Aorta (tissue), 5 donors: ENCODE results near the gene UPF1. TPM values are rescaled to one million over a fixed set of nuclear protein-coding genes. Genes with fewer than 3 reads are reported as not detected.

Experiments used
- ATAC-seq: fragments of 200-7000 bp; cut with Tn5 transposase; one replicate; pipeline ENCODE4 v1.9.1; 2022; ENCODE audit warnings: moderate library complexity; ENCODE audit not compliant: low FRiP score
- DNase-seq, 2 donors: peaks; one replicate each; pipeline ENCODE4 v3.0.0-alpha.2; 2020
- H3K27ac ChIP-seq, 2 donors: one replicate each; pipeline ENCODE4 v1.5.1; 2013; ENCODE audit warnings: low read length in 2 of 2, mild to moderate bottlenecking in 2 of 2, moderate library complexity in 2 of 2, control low read depth in 1 of 2, inconsistent platforms in 1 of 2, low read depth in 1 of 2
- H3K27me3 ChIP-seq, 2 donors: one replicate each; pipeline ENCODE4 v1.6.1; 2013; ENCODE audit warnings: control low read depth in 1 of 2, low read length in 1 of 2, mild to moderate bottlenecking in 1 of 2, moderate library complexity in 1 of 2; ENCODE audit not compliant: insufficient read depth in 2 of 2, control insufficient read depth in 1 of 2
- H3K36me3 ChIP-seq, 2 donors: one replicate each; pipeline ENCODE4 v1.6.1; 2013; ENCODE audit warnings: control low read depth in 1 of 2, low read length in 1 of 2, mild to moderate bottlenecking in 1 of 2; ENCODE audit not compliant: insufficient read depth in 2 of 2, control insufficient read depth in 1 of 2
- H3K4me1 ChIP-seq, 2 donors: one replicate each; pipeline ENCODE4 v1.6.1; 2013; ENCODE audit warnings: low read length in 2 of 2, control low read depth in 1 of 2, mild to moderate bottlenecking in 1 of 2, moderate library complexity in 1 of 2; ENCODE audit not compliant: insufficient read depth in 2 of 2, control insufficient read depth in 1 of 2
- H3K4me3 ChIP-seq, 2 donors: one replicate each; pipeline ENCODE4 v1.5.1; 2013; ENCODE audit warnings: low read length in 2 of 2, control low read depth in 1 of 2, mild to moderate bottlenecking in 1 of 2
- H3K9me3 ChIP-seq: one replicate; pipeline ENCODE4 v1.6.1; 2013; ENCODE audit warnings: mild to moderate bottlenecking, low read length; ENCODE audit not compliant: control insufficient read depth
- WGBS, 2 donors: extraction: QIAGEN DNeasy Blood & Tissue Kit; methylation state at CpG; one replicate each; pipeline ENCODE4 v1.1.7; 2013; 5-methylcytosine and 5-hydroxymethylcytosine counted together
- intact Hi-C, 2 donors: fragments of 100-400 bp; cut with DNase I; formaldehyde crosslinking; loops; one replicate each; pipeline versions ENCODE4 v1.14.2 to v1.15.0; 2022
- polyA plus RNA-seq, 2 donors: library from polyadenylated mRNA; stranded (reverse); fragments of 200-250 nt; gene quantifications; one replicate each; pipeline ENCODE4 v1.2.3, GENCODE V29; 2013
- total RNA-seq, 2 donors: library from RNA; stranded (reverse); fragmentation: NEBNext Ultra II Directional; extraction: Animal tissue kit (Norgen Biotek cat#: 25700); gene quantifications; one replicate each; pipeline ENCODE4 v1.2.1, GENCODE V29; 2021
- donor health status: healthy with polysubstance abuse.
- donor health status: Bipolar disorder and iron deficiency.
- donor health status: DM: no; HTN: no; CAD: no.
- donor health status: DM: no; HTN: no; CAD: no.
- donor health status: DM: yes; HTN: yes; CAD: no.

Gene UPF1
- total and polyA plus RNA-seq, 4 donors: 16.5 to 75.6 (median 47.1) TPM

- ATAC-seq (peak; percentile 74), DNase-seq (peak; percentile 88 to 91)
- no peaks in the 10 kb centered on the region for H3K9me3 ChIP-seq
Observed at GRCh38 chr19:18848878-18849661, 17.3 kb downstream of the UPF1 start.

DNA sequence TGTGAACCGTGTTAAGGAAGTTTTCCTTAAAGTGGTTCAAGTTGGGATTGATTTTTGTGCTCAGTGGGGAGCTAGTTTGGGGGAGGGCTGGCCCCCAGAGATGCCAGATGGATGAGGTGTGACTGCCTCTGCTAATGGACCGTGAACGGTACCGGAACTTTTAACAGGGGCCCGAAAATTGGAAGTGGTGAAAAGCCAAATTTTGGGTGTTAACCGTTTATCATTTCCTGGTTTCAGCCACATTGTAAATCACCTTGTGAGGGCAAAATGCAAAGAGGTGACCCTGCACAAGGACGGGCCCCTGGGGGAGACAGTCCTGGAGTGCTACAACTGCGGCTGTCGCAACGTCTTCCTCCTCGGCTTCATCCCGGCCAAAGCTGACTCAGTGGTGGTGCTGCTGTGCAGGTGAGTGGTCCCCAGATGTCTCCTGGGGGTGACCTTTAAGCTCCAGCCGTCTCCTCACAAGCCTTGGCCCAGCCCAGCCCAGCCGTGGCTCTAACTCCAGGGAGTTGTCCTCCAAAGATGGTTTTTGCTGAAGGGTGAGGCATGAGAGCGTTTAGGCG is 18.2 kb downstream of the UPF1 start:
- no peaks in the 10 kb centered on the region for H3K4me1 ChIP-seq
- ATAC-seq (no peak), DNase-seq (peak in 1 of 2 donors; percentile 64)

More at GRCh38 chr19:18848878-18849661, 17.3 kb downstream of the UPF1 start:
- Histone ChIP-seq H3K4me3 (no peak overlapping the region), H3K27ac (peak overlapping the region; percentile 14 to 60), H3K4me1 (no peaks in the 10 kb centered on the region), H3K36me3 (peaks cover 0 to 8% of the 10 kb centered on the region in 2 donors), H3K27me3 (no peaks in the 10 kb centered on the region)
- intact Hi-C loops: loop anchor here (10.0 kb wide), 4 partner anchors 164 to 394 kb away; partner anchors contain the start of gene CRTC1 (in 1 of the 2)
- 11 to 12% methylated on average over 23 of the region's 23 CpGs for WGBS, 2 donors

DNA sequence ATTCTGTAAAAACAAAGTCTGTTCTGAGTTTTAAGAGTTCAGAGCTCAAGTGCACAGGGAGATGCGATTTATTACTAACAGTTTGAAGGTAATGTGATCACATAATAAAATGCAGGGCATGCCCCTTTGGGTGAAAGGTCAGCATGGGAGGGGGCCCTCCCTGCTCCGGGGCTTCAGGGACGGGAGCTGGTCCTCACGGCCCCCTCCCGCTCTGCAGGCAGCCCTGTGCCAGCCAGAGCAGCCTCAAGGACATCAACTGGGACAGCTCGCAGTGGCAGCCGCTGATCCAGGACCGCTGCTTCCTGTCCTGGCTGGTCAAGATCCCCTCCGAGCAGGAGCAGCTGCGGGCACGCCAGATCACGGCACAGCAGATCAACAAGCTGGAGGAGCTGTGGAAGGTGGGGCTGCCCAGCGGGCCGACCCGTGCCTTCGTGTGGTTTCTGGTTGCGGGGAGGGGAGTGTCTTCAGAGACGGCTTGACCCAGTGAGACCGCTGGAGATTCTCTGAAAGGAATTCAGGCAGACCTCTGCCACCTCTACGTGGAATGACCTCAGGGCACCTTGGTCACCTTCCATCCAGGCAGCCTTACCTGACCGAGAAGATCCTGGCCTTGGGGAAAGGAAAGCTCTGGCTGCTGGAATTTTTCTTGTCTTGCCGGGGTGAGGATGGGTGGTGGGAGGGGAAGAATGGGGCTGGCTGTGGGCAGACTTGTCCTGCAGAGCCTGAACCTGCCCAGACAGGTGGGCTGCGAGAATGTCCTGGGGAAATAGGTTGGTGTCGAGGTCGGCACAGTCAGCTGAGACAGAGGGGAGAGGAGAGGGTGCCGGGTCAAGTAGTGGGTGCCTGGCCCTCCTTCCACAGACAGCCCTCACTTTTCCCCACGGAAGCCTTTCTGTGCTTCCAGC is 19.0 kb downstream of the UPF1 start:
- no peak for ATAC-seq
- H3K36me3 ChIP-seq: peaks cover 0 to 14% of the 10 kb centered on the region in 2 donors
- intact Hi-C loops: no loop called here
- no peaks in the 10 kb centered on the region for H3K9me3 ChIP-seq
- H3K4me1 ChIP-seq: no peaks in the 10 kb centered on the region
- 75 to 82% methylated on average over 27 of the region's 27 CpGs for WGBS, 2 donors
- no peak overlapping the region for H3K27ac ChIP-seq
- no peak for DNase-seq
- H3K27me3 ChIP-seq: no peaks in the 10 kb centered on the region
- H3K4me3 ChIP-seq: no peak overlapping the region

More for the DNA sequence above, 18.2 kb downstream of the UPF1 start:
- intact Hi-C loops: loop anchor here (10.0 kb wide), 4 partner anchors 165 to 395 kb away; partner anchors contain the start of gene CRTC1 (in 1 of the 2)
- no peaks in the 10 kb centered on the region for H3K27me3 ChIP-seq
- no peaks in the 10 kb centered on the region for H3K9me3 ChIP-seq
- H3K36me3 ChIP-seq: peaks cover 0 to 11% of the 10 kb centered on the region in 2 donors
- no peak overlapping the region for H3K4me3 ChIP-seq
- peak overlapping the region; percentile 8 to 18 for H3K27ac ChIP-seq
- WGBS, 2 donors: 56 to 61% methylated on average over 16 of the region's 16 CpGs

- ATAC-seq: no peak
- Histone ChIP-seq H3K9me3 (no peaks in the 10 kb centered on the region), H3K27me3 (no peaks in the 10 kb centered on the region), H3K4me3 (no peak overlapping the region), H3K27ac (no peak overlapping the region), H3K36me3 (peaks cover 0 to 16% of the 10 kb centered on the region in 2 donors), H3K4me1 (no peaks in the 10 kb centered on the region)
- 92 to 93% methylated on average over 31 of the region's 31 CpGs for WGBS, 2 donors
- intact Hi-C loops: no loop called here
- DNase-seq: no peak
Observed at GRCh38 chr19:18851673-18852325, 20.0 kb downstream of the UPF1 start.

GRCh38 chr19:18852648-18853047 is 20.9 kb downstream of the UPF1 start:
- WGBS, 2 donors: 87 to 88% methylated on average over 12 of the region's 12 CpGs
- DNase-seq (no peak), ATAC-seq (no peak)
- Histone ChIP-seq H3K27me3 (no peaks in the 10 kb centered on the region), H3K4me3 (no peak overlapping the region), H3K36me3 (peaks cover 0 to 19% of the 10 kb centered on the region in 2 donors), H3K27ac (no peak overlapping the region), H3K9me3 (no peaks in the 10 kb centered on the region), H3K4me1 (no peaks in the 10 kb centered on the region)
- intact Hi-C loops: no loop called here

DNA sequence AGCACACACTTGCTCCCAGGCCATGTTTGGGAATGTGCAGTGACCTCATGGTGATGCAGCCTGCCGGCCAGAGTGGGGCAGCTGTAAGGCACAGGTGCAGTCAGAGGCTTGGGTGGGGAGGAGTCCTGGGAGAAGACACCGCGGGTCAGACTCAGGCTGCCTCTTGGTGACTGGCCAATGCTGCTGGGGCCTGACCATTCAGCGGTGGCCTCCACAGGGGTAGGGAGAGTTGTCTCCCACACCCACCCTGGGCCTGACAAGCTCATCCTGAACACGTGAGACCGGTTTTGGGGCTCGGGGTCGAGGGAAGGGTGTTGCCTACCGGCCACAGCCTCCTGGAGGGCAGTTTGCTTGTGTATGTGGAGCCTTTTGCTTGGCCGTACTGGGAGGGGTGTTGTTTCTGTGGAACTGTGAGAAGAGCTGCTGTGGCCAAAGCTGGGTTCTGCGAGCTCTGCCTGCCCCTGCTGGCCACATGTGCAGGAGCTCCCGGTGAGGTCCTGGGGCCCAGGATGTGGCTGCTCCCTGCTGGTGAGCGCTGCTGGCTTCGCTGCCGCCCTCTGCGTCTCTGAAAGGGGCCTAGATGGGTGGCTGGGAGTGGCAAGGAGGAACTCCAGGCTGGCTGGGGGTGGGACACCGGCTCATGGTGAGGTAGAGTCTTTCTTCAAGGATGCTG is 22.1 kb downstream of the UPF1 start:
- ATAC-seq (no peak), DNase-seq (no peak)
- intact Hi-C loops: no loop called here
- H3K27me3 ChIP-seq: no peaks in the 10 kb centered on the region
- H3K4me3 ChIP-seq: no peak overlapping the region
- no peaks in the 10 kb centered on the region for H3K4me1 ChIP-seq
- H3K36me3 ChIP-seq: peaks cover 0 to 23% of the 10 kb centered on the region in 2 donors
- 84 to 86% methylated on average over 17 of the region's 17 CpGs for WGBS, 2 donors
- H3K27ac ChIP-seq: no peak overlapping the region
- H3K9me3 ChIP-seq: no peaks in the 10 kb centered on the region

- H3K27ac ChIP-seq: no peak overlapping the region
- no peaks in the 10 kb centered on the region for H3K27me3 ChIP-seq
- H3K36me3 ChIP-seq: peaks cover 0 to 26% of the 10 kb centered on the region in 2 donors
- no peak for ATAC-seq
- 96% methylated on average over 33 of the region's 33 CpGs for WGBS, 2 donors
- H3K4me1 ChIP-seq: no peaks in the 10 kb centered on the region
- intact Hi-C loops: no loop called here
- no peak for DNase-seq
- H3K9me3 ChIP-seq: no peaks in the 10 kb centered on the region
- no peak overlapping the region for H3K4me3 ChIP-seq
Observed at GRCh38 chr19:18854982-18855381, 23.2 kb downstream of the UPF1 start.
